RPMI7951 (cell line): Measurements from ENCODE around the gene POLR2A. TPM values are rescaled to one million over a fixed set of nuclear protein-coding genes. Genes with fewer than 3 reads are reported as not detected.

ENCODE experiments used
- total RNA-seq: library from RNA; depleted of rRNA; stranded (reverse); fragments of >200 nt; shearing (Covaris generic); gene quantifications from 2 replicates; pipeline ENCODE4 v1.2.3, GENCODE V29; 2014; rRNA removed

The POLR2A gene
- total RNA-seq, 1 experiment from 2014 or later = 22.3 TPM

Other genes with a start within 250 kb of the POLR2A start
- 24.6 and 25.0 TPM in 2 replicates for gene DVL2, start 249.8 kb upstream of the POLR2A start, total RNA-seq
- gene PHF23, start 244.9 kb upstream of the POLR2A start, total RNA-seq = 24.7 and 40.3 TPM in 2 replicates
- gene GABARAP, start 241.9 kb upstream of the POLR2A start, total RNA-seq = 451 and 468 TPM in 2 replicates
- gene CTDNEP1, start 232.6 kb upstream of the POLR2A start, total RNA-seq = 37.4 and 38.0 TPM in 2 replicates
- 23.7 and 28.2 TPM in 2 replicates for gene ELP5, start 232.2 kb upstream of the POLR2A start, total RNA-seq
- 0.48 and 2.0 TPM in 2 replicates for gene CLDN7, start 221.9 kb upstream of the POLR2A start, total RNA-seq
- gene SLC2A4, start 202.6 kb upstream of the POLR2A start, total RNA-seq = 0.20 TPM in 1 of 2 replicates, not detected in the other
- gene YBX2, start 189.7 kb upstream of the POLR2A start, total RNA-seq = 0.49 and 0.60 TPM in 2 replicates
- gene EIF5A, start 176.7 kb upstream of the POLR2A start, total RNA-seq = 414 and 526 TPM in 2 replicates
- gene GPS2, start 169.0 kb upstream of the POLR2A start, total RNA-seq = 92.7 and 97.9 TPM in 2 replicates
- gene NEURL4, start 155.0 kb upstream of the POLR2A start, total RNA-seq = 3.5 and 4.8 TPM in 2 replicates
- gene ACAP1, start 147.8 kb upstream of the POLR2A start, total RNA-seq = 0.12 and 0.20 TPM in 2 replicates
- 3.4 and 5.1 TPM in 2 replicates for gene KCTD11, start 132.2 kb upstream of the POLR2A start, total RNA-seq
- not detected in 2 replicates for gene TMEM95, start 129.2 kb upstream of the POLR2A start, total RNA-seq
- gene TNK1, start 103.3 kb upstream of the POLR2A start, total RNA-seq = 0.60 and 0.78 TPM in 2 replicates
- 20.8 and 23.2 TPM in 2 replicates for gene PLSCR3, start 89.8 kb upstream of the POLR2A start, total RNA-seq
- gene TMEM256, start 80.3 kb upstream of the POLR2A start, total RNA-seq = 177 and 229 TPM in 2 replicates
- gene NLGN2, start 76.5 kb upstream of the POLR2A start, total RNA-seq = 3.7 and 4.2 TPM in 2 replicates
- 0.10 TPM in 1 of 2 replicates, not detected in the other for gene SPEM1, start 64.0 kb upstream of the POLR2A start, total RNA-seq
- gene SPEM2, start 58.8 kb upstream of the POLR2A start, total RNA-seq = not detected in 2 replicates
- not detected in 2 replicates for gene SPEM3, start 55.5 kb upstream of the POLR2A start, total RNA-seq
- gene TMEM102, start 48.9 kb upstream of the POLR2A start, total RNA-seq = 2.9 and 5.5 TPM in 2 replicates
- gene FGF11, start 44.9 kb upstream of the POLR2A start, total RNA-seq = 2.0 and 4.1 TPM in 2 replicates
- 10.4 and 11.9 TPM in 2 replicates for gene CHRNB1, start 39.3 kb upstream of the POLR2A start, total RNA-seq
- gene ZBTB4, start 4.7 kb upstream of the POLR2A start, total RNA-seq = 14.3 and 14.8 TPM in 2 replicates
- not detected in 2 replicates for gene SLC35G6, start 2.9 kb upstream of the POLR2A start, total RNA-seq
- gene TNFSF12, start 64.7 kb downstream of the POLR2A start, total RNA-seq = 8.8 and 9.2 TPM in 2 replicates
- 0.10 and 0.60 TPM in 2 replicates for gene TNFSF13, start 74.4 kb downstream of the POLR2A start, total RNA-seq
- 53.5 and 59.0 TPM in 2 replicates for gene SENP3, start 77.6 kb downstream of the POLR2A start, total RNA-seq
- 35.3 and 44.1 TPM in 2 replicates for gene CD68, start 95.3 kb downstream of the POLR2A start, total RNA-seq
- 166 and 211 TPM in 2 replicates for gene MPDU1, start 99.5 kb downstream of the POLR2A start, total RNA-seq
- gene SOX15, start 105.7 kb downstream of the POLR2A start, total RNA-seq = not detected in 2 replicates
- gene FXR2, start 130.5 kb downstream of the POLR2A start, total RNA-seq = 20.3 and 25.2 TPM in 2 replicates
- gene SAT2, start 143.5 kb downstream of the POLR2A start, total RNA-seq = 17.4 and 31.2 TPM in 2 replicates
- not detected in 2 replicates for gene SHBG, start 145.8 kb downstream of the POLR2A start, total RNA-seq
- not detected in 2 replicates for gene ATP1B2, start 166.6 kb downstream of the POLR2A start, total RNA-seq
- gene TP53, start 203.1 kb downstream of the POLR2A start, total RNA-seq = 2.5 and 4.1 TPM in 2 replicates
- gene WRAP53, start 204.1 kb downstream of the POLR2A start, total RNA-seq = 22.5 and 25.7 TPM in 2 replicates
- gene EFNB3, start 220.8 kb downstream of the POLR2A start, total RNA-seq = 0.84 and 1.3 TPM in 2 replicates
- gene DNAH2, start 233.4 kb downstream of the POLR2A start, total RNA-seq = 1.8 and 3.2 TPM in 2 replicates